ACHN (cell line): ENCODE measurements around the gene TAOK3.
"Not testable (repeated sequence)": the region's sequence is repeated elsewhere in the genome, so short reads cannot be mapped to it uniquely, and the experiment has no call there.

Experiments
- DNase-seq: peaks from one replicate; pipeline ENCODE4 v3.0.0-alpha.2; 2015
- in situ Hi-C: cut with HindIII; loops from 2 replicates; pipeline ENCODE4 v1.10.0; 2017; ENCODE audit warnings: low sequenced_read_pairs, low pct_ligation_motif_present, low pct_unique_long_range_greater_than_20kb

TAOK3 gene

DNA sequence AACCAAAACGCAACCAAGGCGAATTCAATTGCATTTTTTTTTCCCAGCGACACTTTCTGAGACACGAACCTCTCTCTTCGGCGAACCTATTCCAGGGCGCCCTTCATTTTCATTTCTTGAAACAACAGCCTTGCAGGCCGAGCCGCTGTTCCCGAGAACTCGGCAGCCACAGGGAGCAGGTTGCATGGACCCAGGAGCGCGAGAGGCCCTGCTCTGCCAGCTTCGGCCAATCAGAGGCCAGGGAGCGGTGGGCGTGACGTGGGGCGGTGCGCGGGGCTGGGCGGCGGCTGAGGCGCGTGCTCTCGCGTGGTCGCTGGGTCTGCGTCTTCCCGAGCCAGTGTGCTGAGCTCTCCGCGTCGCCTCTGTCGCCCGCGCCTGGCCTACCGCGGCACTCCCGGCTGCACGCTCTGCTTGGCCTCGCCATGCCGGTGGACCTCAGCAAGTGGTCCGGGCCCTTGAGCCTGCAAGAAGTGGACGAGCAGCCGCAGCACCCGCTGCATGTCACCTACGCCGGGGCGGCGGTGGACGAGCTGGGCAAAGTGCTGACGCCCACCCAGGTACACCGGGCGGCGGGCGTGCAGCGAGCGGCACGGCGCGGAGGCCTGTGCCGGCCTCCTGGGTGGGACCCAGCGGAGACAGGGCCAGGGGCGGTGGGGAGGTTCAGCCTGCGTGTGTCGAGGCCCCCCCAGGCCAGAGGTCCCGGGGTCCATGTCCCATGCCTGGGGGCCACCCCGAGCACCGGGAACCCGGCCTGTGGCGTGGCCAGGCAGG is 236.7 kb downstream of the TAOK3 start, which contains the start of gene PEBP1:
TSS of gene PEBP1 (plus strand) at position 337 of the 771 bp plus-strand sequence. CDS start at position 423, 86 bp downstream.
- in situ Hi-C loops: no loop called here
- DNase-seq: peak; percentile 97

DNA sequence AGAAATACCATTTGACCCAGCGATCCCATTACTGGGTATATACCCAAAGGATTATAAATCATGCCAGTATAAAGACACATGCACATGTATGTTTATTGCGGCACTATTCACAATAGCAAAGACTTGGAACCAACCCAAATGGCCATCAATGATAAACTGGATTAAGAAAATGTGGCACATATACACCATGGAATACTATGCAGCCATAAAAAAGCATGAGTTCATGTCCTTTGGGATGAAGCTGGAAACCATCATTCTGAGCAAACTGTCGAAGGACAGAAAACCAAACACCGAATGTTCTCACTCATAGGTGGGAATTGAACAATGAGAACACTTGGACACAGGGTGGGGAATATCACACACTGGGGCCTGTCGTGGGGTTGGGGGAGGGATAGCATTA is 243.3 kb downstream of the TAOK3 start:
- DNase-seq, in situ Hi-C loops: not testable (repeated sequence)

DNA sequence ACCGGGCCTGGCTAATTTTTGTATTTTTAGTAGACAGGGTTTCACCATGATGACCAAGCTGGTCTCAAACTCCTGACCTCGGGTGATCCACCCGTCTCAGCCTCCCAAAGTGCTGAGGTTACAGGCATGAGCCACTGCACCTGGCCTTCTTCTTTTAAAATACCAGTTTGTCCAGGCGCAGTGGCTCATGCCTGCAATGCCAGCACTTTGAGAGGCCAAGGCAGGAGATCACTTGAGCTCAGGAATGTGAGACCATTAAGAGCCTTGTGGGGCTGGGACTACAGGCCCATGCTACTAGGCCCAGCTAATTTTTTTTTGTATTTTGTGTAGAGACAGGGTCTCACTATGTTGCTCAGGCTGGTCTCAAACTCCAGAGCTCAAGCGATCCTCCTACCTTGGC is 244.8 kb downstream of the TAOK3 start:
- in situ Hi-C loops: no loop called here
- no peak for DNase-seq

DNA sequence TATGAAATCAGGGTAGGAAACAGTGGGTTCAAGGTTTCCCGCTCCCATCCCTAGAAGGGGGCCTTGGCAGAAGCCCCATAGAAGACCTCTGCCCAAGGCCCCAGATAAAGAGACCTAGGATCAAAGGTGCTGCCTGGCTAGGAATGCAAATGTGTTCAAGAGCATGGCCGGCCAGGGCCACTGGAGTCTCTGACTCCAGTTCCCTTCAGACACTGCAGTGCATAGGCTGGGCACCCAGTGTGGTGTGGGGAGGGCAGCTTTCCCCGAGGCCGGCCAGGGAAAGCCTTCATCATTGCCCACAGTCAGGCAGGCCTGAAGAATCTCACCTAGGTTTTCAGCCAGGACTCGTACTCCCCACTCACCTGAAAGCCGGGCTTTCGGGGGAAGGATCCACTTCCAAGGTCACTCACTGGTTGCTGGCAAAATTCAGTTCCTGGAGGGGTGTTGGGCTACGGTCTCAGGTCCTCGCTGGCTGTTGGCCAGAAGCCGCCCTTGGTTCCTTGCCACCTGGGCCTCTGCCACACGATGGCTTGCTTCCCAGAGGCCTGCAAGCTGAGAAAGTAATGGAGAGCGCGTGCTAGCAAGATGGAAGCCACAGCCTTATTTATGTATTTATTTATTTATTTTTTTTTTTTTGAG is 246.5 kb downstream of the TAOK3 start:
- DNase-seq: no peak
- in situ Hi-C loops: no loop called here

DNA sequence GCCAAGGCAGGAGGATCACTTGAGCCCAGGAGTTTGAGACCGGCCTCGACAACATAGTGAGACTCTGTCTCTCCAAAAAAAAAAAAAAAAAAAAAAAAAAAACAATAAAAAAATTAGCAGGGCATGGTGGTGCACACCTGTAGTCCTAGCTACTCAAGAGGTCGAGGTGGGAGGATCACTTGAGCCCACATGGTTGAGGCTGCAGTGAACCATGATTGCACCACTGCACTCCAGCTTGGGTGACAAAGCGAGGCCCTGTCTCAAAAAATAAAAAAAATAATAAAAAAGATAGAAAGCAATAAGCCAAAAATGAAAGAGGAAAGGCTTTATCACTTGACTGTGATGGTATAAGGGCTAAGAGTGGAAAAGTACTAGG is 247.0 kb downstream of the TAOK3 start:
- in situ Hi-C loops: no loop called here
- DNase-seq: no peak

DNA sequence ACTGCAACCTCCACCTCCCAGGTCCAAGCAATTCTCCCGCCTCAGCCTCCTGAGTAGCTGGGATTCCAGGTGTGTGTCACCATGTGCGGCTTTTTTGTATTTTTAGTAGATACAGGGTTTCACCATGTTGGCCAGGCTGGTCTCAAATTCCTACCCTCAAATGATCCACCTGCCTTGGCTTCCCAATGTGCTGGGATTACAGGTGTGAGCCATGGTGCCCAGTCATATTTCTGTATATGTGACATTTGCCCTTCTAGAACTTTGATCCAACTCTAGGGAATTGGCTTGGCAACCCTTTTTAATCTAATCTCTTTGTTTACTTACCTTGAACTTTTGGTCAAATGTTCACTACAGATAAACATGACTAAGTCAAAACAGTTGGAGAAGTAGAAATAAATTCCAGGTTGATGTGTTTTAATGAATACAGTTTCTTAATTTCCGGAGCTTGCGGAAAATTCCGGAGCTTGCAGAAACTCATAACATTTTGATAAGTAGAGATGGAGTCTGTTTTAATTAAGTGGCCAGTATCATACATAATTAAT is 248.3 kb downstream of the TAOK3 start:
- DNase-seq: no peak
- in situ Hi-C loops: no loop called here

DNA sequence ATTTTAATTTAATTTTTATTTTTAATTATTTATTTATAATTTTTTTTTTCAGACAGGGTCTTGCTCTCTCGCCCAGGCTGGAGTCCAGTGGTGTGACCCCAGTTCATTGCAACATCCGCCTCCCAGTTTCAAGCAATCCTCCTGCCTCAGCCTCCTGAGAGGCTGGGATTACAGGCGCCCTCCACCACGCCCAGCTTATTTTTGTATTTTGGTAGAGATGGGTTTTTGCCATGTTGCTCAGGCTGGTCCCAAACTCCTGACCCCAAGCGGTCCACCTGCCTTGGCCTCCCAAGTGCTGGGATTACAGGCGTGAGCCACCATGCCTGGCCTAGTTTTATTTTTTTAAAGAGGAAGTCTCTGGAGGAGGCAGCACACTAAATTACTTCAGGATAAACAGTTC is 250.4 kb downstream of the TAOK3 start:
- in situ Hi-C loops: no loop called here
- DNase-seq: no peak

DNA sequence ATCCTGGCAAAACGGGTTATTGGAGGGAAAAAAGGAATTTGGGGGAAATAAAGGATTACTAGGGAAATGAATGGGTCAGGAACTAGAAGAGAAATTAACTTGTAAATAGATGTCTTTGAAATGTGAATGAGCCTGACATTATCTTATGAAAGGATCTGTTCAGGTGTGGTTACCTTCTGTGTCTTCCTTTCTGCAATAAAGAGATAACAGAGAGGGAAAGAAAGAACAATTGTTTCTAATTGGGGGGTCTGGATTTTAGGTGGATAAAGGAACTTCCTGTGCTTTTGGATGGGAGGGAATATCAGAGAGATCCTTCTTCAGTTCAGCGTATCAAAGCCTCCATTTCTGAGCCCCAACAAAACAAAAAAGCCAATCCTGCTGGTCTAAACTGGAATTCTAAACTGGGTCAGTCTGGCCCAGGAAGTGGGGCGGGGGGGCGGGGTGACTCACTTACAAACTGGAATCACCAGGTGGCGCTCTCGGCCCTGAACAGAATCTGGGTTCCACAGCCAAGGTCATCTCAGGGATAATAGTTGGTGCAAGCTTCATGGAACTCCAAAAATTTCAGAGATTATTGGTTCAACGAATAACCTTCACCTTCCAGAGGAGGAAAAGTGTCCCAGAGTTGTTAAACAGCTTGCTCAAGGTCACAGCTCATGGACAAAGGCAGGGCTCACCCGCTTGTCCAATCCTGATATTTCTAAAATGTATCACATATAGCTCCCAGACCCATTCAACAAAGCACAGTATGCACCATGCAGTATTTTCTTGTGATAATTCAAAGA is 251.9 kb downstream of the TAOK3 start:
- peak; percentile 81 for DNase-seq

DNA sequence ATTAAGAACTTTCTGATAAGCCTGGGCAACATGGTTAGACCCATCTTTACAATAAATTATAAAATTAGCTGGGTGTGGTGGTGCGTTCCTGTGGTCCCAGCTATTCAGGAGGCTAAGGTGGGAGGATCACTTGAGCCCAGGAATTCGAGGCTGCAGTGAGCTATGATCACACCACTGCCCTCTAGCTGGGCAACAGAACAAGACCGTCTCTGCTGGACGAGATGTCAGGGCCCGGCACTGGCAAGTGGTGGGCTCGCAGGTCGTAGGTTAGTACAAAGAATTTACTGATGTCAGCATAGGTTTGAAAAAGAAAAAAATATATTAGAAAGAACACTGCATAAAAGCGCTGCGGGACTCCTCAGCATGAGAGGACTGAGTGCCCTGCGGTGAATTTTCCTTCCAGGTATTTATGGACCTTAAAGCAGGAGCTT is 253.2 kb downstream of the TAOK3 start:
- DNase-seq: no peak
- in situ Hi-C loops: no loop called here

More for the DNA sequence above, 251.9 kb downstream of the TAOK3 start:
- in situ Hi-C loops: no loop called here

DNA sequence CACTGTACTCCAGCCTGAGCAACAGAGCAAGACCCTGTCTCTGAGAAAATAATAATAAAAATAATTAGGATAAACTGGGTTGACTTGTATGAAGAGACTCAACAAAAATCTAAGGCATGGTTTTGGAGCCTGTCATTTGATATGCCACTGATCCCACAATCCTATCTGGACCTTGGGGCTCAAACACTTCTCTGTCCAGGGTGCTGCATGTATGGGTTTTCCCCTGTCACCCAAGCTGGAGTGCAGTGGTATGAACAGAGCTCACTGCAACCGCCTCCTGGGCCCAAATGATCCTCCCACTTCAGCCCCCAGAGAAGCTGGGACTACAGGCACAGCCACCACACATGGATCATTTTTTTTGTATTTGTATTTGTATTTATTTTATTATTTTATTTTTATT is 263.6 kb downstream of the TAOK3 start:
- in situ Hi-C loops: no loop called here
- DNase-seq: no peak

DNA sequence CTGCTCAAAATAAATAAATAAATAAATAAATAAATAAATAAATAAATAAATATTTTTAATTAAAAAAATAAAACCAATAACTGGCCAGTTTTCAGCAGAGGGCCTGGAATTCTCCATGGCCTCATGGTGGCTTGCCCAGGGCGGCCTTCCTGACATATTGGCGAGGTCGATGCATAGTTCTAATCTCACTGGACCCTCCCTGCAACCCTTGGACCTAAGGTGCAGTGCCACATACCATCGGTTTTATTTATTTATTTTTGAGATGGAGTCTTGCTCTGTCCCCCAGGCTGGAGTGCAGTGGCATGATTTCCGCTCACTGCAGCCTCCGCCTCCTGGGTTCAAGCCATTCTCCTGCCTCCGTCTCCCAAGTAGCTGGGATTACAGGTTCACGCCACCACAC is 265.0 kb downstream of the TAOK3 start:
- in situ Hi-C loops: no loop called here
- DNase-seq: no peak

DNA sequence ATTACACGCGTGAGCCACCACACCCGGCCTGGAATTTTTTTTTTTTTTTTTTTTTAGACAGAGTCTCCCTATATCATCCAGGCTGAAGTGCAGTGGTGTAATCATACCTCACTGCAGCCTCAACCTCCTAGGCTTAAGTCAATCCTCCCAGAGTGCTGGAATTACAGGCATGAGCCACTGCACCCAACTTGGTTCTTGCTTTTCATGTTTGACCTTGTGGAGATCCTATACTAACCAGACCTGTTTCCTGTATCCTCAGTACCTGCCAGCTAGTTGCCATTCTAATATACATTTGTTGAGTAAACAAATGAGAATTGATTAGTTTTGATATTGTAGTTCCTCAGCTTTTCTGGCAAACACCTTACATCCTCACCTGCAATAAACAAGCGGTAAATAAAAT is 265.7 kb downstream of the TAOK3 start:
- in situ Hi-C loops: no loop called here

DNA sequence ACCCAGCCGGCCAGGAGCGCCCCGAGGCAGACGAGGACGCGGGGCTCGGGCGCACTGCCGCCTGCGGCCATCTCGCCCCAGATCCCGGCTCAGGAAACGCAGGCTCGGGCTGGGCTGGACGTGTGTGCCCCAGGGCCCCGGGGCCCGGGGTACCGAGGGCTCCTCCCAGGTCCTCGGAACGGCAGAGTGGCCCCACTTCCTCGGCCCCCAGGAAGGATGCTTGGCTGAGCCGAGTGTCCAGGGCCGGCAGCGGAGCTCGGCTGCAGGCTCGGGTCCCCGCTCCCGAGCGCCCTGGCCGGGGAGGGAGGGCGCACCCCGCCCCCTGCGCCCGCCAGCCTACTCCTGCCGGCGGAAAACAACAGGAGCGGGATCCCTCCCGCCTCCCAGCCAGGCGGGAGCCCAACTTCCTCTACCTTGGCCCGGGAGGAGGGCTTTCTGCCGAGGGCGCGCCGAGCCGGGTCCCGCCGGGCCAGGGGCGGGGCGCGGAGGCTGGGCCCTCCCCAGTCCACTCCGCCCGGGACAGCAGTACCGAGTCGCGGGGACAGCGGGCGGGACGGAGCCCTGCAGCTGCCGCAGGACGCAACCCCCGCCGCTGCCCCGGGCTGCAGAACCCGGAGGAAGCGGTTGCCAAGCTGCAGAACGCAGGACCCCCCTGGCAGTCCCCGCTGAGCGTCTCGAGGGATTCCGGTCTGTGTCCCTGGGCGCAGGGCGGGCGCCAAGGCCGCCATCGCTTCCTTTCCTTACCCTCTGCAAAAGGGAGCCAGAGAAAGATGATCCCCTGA is 268.9 kb downstream of the TAOK3 start, which contains the start of gene VSIG10:
TSS of gene VSIG10 (minus strand) at position 411 of the 782 bp plus-strand sequence. CDS start at position 71, 340 bp downstream.
- peak; percentile 92 for DNase-seq
- in situ Hi-C loops: no loop called here

More for the DNA sequence above, 265.7 kb downstream of the TAOK3 start:
- DNase-seq: no peak

DNA sequence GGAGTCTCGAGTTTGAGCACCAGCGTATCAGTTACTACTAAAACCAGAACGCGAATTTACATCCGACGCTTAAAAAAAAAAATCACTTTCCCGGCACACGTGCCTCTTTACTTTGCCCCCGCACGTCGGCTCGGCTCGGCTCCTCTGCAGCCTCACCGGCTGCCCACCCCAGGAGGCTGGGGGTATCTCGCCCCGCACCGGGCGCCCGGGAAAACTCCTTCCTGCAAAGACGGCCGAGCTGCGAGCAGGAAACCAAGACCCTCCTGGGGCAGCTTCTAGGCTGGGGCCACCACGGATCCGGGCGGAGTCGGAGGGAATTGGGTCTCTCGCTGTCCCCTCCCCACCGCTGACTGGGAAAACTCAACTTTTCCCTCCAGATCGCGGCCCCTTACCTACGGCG is 269.5 kb downstream of the TAOK3 start:
- DNase-seq: peak; percentile 41
- in situ Hi-C loops: no loop called here

DNA sequence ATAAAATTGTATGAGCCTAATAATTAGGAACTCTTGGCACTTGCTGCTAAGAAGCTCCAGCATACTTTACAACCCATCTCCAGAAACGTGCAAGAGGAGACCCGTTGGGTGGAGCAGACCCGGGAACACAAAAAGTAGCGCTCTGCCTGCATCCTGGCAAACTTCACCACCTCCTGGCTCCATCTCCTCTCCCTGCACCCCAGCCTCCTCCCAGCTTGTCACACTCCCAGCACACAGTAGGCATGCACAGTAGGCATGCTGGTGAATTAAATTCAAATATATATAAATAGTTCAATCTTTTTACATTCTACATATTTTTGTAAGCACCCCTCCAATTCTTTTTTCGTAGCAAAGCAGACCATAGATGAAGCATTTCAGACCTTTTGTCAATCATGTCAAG is 270.1 kb downstream of the TAOK3 start:
- DNase-seq: peak; percentile 13
- in situ Hi-C loops: no loop called here

DNA sequence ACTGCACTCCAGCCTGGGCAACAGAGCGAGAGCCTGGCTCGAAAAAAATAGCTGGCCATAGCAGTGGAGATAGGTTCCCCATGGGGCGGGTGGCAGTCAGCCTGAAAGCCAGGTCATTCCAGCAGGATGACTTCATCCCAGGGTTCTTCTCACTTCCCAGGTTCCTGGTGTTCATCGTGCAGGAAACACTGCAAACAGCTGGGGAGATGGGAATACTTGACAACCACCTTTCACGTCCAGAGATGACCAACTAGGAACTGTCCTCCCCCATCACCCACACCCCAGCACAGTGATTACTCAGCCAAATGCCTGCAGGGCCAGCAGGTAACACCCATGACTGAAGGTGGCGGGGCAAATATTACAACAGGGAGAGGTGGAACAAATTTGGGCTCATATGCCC is 270.6 kb downstream of the TAOK3 start:
- DNase-seq: peak; percentile 71
- in situ Hi-C loops: no loop called here

DNA sequence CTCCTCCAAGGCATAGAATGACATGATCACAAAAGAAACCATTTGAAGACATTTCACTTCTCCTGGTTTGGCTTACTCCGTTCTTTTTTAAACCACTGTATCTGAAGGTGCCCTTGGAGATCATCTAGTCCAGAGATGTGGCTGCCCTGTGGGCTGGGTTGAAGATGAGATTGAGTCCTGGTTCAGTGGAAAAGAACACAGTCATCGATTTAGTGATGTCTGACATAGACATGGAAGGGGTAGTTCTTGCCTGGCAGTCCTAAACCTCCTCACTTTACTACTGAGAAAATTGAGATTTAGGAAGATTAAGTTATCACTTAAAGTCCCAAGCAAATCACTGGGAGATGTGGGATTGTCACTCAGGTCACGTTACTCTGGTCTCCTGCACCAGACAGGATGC is 271.7 kb downstream of the TAOK3 start:
- in situ Hi-C loops: no loop called here

More for the DNA sequence above, 271.7 kb downstream of the TAOK3 start:
- no peak for DNase-seq
